MCF 10A (cell line): ENCODE measurements around the gene LRP6. TPM values are rescaled to one million over a fixed set of nuclear protein-coding genes. Genes with fewer than 3 reads are reported as not detected.

Experiments
- BruUV-seq: library from RNA; stranded (reverse); fragments of 400-500 nt; replicated peaks from 2 replicates; lab custom pipeline; 2021; lab: Mats Ljungman, UMichigan
- CTCF ChIA-PET: fragments of 300-600 bp; sonication (Branson Sonifier 250); formaldehyde crosslinking; extraction: SDS; loops from one replicate; lab custom pipeline; 2021; ENCODE audit warnings: antibody characterized with exemption, inconsistent platforms; lab: Yijun Ruan, JAX
- POLR2A ChIA-PET: fragments of 300-600, 350-650 bp; sonication (Branson Sonifier 250); formaldehyde crosslinking; extraction: SDS; loops from one replicate; lab custom pipeline; 2020; ENCODE audit warnings: antibody characterized with exemption, inconsistent platforms; lab: Yijun Ruan, JAX
- DNase-seq: peaks from one replicate; pipeline ENCODE4 v3.0.0-alpha.2; 2018; ENCODE audit not compliant: unreplicated experiment
- H3K27ac Mint-ChIP-seq: one replicate; pipeline ENCODE4 v1.8.0; 2022; ENCODE audit warnings: mild to moderate bottlenecking, low read depth, mixed read lengths; ENCODE audit not compliant: unreplicated experiment
- H3K27me3 Mint-ChIP-seq: one replicate; pipeline ENCODE4 v1.8.0; 2022; ENCODE audit warnings: mixed read lengths; ENCODE audit not compliant: insufficient read depth, unreplicated experiment
- H3K36me3 Mint-ChIP-seq: one replicate; pipeline ENCODE4 v1.8.0; 2022; ENCODE audit warnings: mild to moderate bottlenecking, moderate library complexity, mixed read lengths; ENCODE audit not compliant: insufficient read depth, unreplicated experiment
- H3K4me1 Mint-ChIP-seq: one replicate; pipeline ENCODE4 v1.8.0; 2022; ENCODE audit warnings: mixed read lengths; ENCODE audit not compliant: insufficient read depth, unreplicated experiment
- H3K4me3 Mint-ChIP-seq: one replicate; pipeline ENCODE4 v1.8.0; 2022; ENCODE audit warnings: mild to moderate bottlenecking, moderate library complexity, mixed read lengths; ENCODE audit not compliant: unreplicated experiment
- H3K9me3 Mint-ChIP-seq: one replicate; pipeline ENCODE4 v1.8.0; 2022; ENCODE audit warnings: mixed read lengths; ENCODE audit not compliant: unreplicated experiment
- CTCF ChIP-seq: fragments of 200-600 bp; IDR thresholded peaks from one replicate; pipeline ENCODE4 v1.8.0; 2022; ENCODE audit warnings: antibody characterized with exemption, mild to moderate bottlenecking; ENCODE audit not compliant: unreplicated experiment
- intact Hi-C: fragments of 100-400 bp; cut with micrococcal nuclease; formaldehyde crosslinking; loops from 2 replicates; pipeline ENCODE4 v1.14.1; 2022
- total RNA-seq: library from RNA; stranded (reverse); gene quantifications from 2 replicates; pipeline ENCODE4 v1.2.3, GENCODE V29; 2022

LRP6 gene
- total RNA-seq, 1 experiment from 2014 or later, result 24.9 TPM

- no peak overlapping the region for H3K27ac Mint-ChIP-seq
- H3K4me1 Mint-ChIP-seq, result peaks cover 20% of the 10 kb centered on the region
- CTCF ChIA-PET, result no interaction called here
- no peak for DNase-seq
- no TSS peak for BruUV-seq
- H3K9me3 Mint-ChIP-seq, result peaks cover 7% of the 10 kb centered on the region
- H3K4me3 Mint-ChIP-seq, result no peak overlapping the region
- intact Hi-C loops, result no loop called here
- POLR2A ChIA-PET, result interaction anchor here (1.1 kb wide), 1 partner anchor 15 kb away, joined by 7 read pairs; no protein-coding TSS in a partner anchor
- TF ChIP-seq CTCF, result no peak
- H3K27me3 Mint-ChIP-seq, result no peaks in the 10 kb centered on the region
- H3K36me3 Mint-ChIP-seq, result no peaks in the 10 kb centered on the region
Measured at GRCh38 chr12:12281134-12281533, 14.3 kb upstream of the LRP6 start.

DNA sequence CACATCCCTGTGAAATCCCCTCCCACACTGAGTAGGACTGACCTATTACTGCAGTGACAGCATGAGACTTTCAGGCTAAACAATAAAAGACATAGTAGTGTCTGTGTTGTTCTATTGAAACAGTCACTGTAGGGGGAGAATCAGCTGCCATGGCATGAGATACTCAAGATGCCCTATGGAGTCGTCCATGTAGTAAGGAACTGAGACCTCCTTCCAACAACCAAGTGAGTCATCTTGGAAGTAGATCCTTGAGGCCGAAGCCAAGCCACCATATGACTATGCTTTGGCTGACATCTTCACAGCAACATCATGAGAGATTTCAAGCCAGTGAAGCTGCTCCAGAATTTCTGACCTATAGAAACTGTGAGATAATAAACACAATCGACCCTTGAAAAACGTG, 12.1 kb upstream of the LRP6 start:
- Mint-ChIP-seq H3K27ac (no peak overlapping the region), H3K4me1 (peaks cover 20% of the 10 kb centered on the region), H3K9me3 (peaks cover 7% of the 10 kb centered on the region), H3K27me3 (no peaks in the 10 kb centered on the region), H3K36me3 (no peaks in the 10 kb centered on the region), H3K4me3 (no peak overlapping the region)
- POLR2A ChIA-PET, result interaction anchor here (1.1 kb wide), 2 partner anchors 11 to 12 kb away, joined by 3 to 7 read pairs; partner anchors contain the start of gene LRP6
- no peak for DNase-seq
- BruUV-seq, result no TSS peak
- CTCF ChIA-PET, result interaction anchor here (0.6 kb wide), 1 partner anchor 83 kb away, joined by 3 read pairs; no protein-coding TSS in a partner anchor
- intact Hi-C loops, result no loop called here
- TF ChIP-seq CTCF, result no peak

GRCh38 chr12:12275874-12276273, 9.0 kb upstream of the LRP6 start:
- Mint-ChIP-seq H3K4me1 (peaks cover 10% of the 10 kb centered on the region), H3K9me3 (peaks cover 7% of the 10 kb centered on the region), H3K4me3 (no peak overlapping the region), H3K36me3 (no peaks in the 10 kb centered on the region), H3K27me3 (no peaks in the 10 kb centered on the region), H3K27ac (no peak overlapping the region)
- ChIA-PET CTCF (no interaction called here), POLR2A (no interaction called here)
- DNase-seq, result no peak
- BruUV-seq, result no TSS peak
- no peak for TF ChIP-seq CTCF
- intact Hi-C loops, result no loop called here

DNA sequence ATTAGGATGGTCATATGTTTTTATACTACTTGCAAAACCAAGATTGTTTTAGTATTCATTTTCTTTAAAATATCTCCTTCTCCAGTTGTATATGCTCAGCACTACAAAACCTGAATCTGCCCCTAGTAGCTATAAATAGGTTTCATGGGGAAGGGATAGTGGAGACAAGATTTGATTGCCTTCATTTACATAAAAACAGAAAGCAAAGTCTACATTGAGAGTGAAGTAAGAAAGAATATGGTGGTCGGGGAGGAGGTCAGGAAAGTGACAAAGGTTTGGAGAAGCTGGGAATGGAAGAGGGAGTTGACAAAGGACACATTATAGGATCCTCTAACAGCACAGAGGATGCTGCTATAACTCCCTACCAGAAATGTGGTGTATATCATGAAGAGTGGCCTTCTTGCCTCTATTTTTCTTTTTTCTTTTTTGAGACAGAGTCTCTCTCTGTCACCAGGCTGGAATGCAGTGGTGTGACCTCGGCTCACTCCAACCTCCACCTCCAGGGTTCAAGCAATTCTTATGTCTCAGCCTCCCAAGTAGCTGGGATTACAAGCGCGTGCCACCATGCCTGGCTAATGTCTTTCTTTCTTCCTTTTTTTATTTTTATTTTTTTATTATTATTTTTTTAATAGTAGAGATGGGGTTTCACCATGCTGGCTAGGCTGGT, 6.6 kb upstream of the LRP6 start:
- no peak for DNase-seq
- TF ChIP-seq CTCF, result no peak
- no TSS peak for BruUV-seq
- Mint-ChIP-seq H3K9me3 (peaks cover 7% of the 10 kb centered on the region), H3K27me3 (no peaks in the 10 kb centered on the region), H3K27ac (no peak overlapping the region), H3K36me3 (no peaks in the 10 kb centered on the region), H3K4me1 (peaks cover 10% of the 10 kb centered on the region), H3K4me3 (no peak overlapping the region)
- ChIA-PET POLR2A (interaction anchor here (0.7 to 1.3 kb wide), 2 partner anchors 9 to 27 kb away, joined by 3 to 5 read pairs; no protein-coding TSS in a partner anchor), CTCF (no interaction called here)
- intact Hi-C loops, result no loop called here
